ENCODE results near the gene TLK2. TPM values are rescaled to one million over a fixed set of nuclear protein-coding genes. Genes with fewer than 3 reads are reported as not detected.

The TLK2 gene
- polyA plus RNA-seq, 2 of the 4 experiments (the other 2 are of a cell fraction): 30.4 to 68.7 TPM

DNA sequence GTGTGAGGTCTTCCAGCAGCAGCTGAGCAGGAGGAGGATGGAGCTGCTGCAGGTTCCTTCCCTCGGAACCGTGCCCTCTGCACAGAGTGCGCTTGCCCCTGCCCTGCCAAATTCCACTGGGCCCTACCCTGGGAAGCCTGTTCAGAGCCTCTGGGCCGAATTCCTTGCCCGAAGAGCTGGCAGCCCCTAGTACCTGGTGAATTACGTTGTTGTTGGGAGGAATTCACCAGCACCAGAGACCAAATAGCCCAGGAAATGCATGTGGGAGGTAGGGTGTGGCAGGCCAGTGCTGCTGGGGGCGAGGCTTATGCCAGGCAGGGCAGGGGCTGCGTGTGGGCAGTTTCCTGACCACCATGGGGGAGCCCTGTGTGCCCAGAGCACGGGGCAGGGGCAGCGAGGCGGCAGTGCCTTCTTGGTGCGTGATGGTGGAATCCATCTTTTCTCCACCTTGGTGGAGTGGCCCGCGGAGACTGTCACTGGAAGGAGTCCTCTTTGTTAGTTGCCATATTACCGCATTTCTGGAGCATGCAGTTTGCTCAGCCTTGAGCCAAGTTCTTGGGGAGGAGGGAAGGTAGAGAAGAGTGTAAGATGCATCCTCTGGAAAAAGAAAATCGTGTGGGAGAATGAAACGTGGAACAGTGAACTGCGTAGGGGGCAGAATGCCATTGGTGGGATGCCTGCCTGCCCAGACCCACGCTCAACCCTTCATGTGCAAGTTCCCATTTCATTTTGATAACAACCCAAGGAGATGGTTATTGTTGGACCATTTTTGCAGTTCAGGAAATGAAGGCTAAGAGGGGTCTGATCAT, 151.1 kb downstream of the TLK2 start:
- H3K27ac ChIP-seq: peak overlapping the region in 1 of 2 experiments; percentile 97; a peak in 5 of 6 replicates
- H3K4me1 ChIP-seq: peaks cover 43% of the 10 kb centered on the region
- FAIRE-seq (no peak), DNase-seq (ENCODE audit: low read depth in 1 of 2, low spot score in 1 of 2) (no peak), ATAC-seq (no peak)
- H3K4me2 ChIP-seq: peak overlapping the region; percentile 95
- ChIA-PET POLR2A (no interaction called here), CTCF (interaction anchor here (1.0 to 1.4 kb wide), 4 partner anchors 11 to 77 kb away, joined by 3 read pairs; no protein-coding TSS in a partner anchor)
- no peak overlapping the region for H3K4me3 ChIP-seq
- TF ChIP-seq, protein P1, sequence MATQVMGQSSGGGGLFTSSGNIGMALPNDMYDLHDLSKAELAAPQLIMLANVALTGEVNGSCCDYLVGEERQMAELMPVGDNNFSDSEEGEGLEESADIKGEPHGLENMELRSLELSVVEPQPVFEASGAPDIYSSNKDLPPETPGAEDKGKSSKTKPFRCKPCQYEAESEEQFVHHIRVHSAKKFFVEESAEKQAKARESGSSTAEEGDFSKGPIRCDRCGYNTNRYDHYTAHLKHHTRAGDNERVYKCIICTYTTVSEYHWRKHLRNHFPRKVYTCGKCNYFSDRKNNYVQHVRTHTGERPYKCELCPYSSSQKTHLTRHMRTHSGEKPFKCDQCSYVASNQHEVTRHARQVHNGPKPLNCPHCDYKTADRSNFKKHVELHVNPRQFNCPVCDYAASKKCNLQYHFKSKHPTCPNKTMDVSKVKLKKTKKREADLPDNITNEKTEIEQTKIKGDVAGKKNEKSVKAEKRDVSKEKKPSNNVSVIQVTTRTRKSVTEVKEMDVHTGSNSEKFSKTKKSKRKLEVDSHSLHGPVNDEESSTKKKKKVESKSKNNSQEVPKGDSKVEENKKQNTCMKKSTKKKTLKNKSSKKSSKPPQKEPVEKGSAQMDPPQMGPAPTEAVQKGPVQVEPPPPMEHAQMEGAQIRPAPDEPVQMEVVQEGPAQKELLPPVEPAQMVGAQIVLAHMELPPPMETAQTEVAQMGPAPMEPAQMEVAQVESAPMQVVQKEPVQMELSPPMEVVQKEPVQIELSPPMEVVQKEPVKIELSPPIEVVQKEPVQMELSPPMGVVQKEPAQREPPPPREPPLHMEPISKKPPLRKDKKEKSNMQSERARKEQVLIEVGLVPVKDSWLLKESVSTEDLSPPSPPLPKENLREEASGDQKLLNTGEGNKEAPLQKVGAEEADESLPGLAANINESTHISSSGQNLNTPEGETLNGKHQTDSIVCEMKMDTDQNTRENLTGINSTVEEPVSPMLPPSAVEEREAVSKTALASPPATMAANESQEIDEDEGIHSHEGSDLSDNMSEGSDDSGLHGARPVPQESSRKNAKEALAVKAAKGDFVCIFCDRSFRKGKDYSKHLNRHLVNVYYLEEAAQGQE (IDR thresholded peaks at IDR 0.05): no peak
- TF ChIP-seq HEYL (CRISPR knock-in tag; IDR thresholded peaks at IDR 0.05) (no peak), RARB (CRISPR knock-in tag; IDR thresholded peaks at IDR 0.05) (no peak), FOXS1 (CRISPR knock-in tag; IDR thresholded peaks at IDR 0.05) (no peak), RFX5 (IDR thresholded peaks at IDR 0.05) (no peak), MAFK (IDR thresholded peaks at IDR 0.05; ENCODE audit: partially characterized antibody) (no peak), SMC3 (IDR thresholded peaks at IDR 0.05) (no peak), CEBPB (IDR thresholded peaks at IDR 0.05) (no peak), ZFP36 (IDR thresholded peaks at IDR 0.05; ENCODE audit: borderline replicate concordance, partially characterized antibody) (no peak)
- TF ChIP-seq, protein P2, sequence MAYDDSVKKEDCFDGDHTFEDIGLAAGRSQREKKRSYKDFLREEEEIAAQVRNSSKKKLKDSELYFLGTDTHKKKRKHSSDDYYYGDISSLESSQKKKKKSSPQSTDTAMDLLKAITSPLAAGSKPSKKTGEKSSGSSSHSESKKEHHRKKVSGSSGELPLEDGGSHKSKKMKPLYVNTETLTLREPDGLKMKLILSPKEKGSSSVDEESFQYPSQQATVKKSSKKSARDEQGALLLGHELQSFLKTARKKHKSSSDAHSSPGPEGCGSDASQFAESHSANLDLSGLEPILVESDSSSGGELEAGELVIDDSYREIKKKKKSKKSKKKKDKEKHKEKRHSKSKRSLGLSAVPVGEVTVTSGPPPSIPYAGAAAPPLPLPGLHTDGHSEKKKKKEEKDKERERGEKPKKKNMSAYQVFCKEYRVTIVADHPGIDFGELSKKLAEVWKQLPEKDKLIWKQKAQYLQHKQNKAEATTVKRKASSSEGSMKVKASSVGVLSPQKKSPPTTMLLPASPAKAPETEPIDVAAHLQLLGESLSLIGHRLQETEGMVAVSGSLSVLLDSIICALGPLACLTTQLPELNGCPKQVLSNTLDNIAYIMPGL (CRISPR knock-in tag; IDR thresholded peaks at IDR 0.05; ENCODE audit: borderline replicate concordance): no peak
- TF ChIP-seq, protein P3, sequence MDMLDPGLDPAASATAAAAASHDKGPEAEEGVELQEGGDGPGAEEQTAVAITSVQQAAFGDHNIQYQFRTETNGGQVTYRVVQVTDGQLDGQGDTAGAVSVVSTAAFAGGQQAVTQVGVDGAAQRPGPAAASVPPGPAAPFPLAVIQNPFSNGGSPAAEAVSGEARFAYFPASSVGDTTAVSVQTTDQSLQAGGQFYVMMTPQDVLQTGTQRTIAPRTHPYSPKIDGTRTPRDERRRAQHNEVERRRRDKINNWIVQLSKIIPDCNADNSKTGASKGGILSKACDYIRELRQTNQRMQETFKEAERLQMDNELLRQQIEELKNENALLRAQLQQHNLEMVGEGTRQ (IDR thresholded peaks at IDR 0.05): no peak
- no peaks in the 10 kb centered on the region for H3K9me3 ChIP-seq
- WGBS (ENCODE audit: missing lambda C conversion rate): 92% methylated on average over 18 of the region's 19 CpGs

DNA sequence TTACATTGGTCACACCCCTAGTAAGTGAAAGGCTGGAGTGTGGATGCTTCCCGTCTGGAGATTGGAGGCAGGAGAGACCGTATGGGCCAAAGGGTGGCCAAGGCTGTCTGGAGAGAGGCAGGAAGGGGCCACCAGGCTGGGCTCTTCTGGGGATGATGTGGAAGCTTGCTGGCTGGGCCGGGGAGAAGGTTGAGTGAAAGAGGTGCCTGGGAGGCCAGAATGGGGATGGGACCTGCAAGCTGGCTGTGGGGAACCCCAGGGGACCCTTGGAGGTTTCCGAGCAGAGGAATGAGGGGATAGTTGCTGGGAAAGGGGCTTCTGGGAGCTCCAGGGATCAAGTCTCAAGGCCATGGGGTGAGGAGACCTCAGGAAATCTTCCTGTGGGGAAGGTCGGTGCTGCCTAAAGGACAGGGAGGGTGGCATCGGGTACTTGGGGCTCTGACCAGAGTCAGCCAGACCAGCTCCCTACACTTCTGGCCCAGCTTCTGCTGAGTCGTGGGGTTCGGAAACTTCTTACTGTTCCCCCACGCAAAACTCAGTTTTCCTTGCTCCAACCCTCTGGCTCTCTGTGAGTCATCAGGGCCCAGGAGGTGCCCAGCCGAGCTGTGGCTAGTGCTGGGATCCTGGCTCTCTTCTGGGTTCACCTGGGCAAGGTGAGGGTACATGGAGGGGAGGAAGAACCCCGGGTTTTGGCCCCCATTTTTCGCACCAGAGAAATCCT, 151.9 kb downstream of the TLK2 start:
- ATAC-seq (no peak), DNase-seq (ENCODE audit: low read depth in 1 of 2, low spot score in 1 of 2) (no peak), FAIRE-seq (no peak)
- H3K4me2 ChIP-seq: peak overlapping the region; percentile 95
- peaks cover 43% of the 10 kb centered on the region for H3K4me1 ChIP-seq
- peak; percentile 48 for TF ChIP-seq MAFK (IDR thresholded peaks at IDR 0.05; ENCODE audit: partially characterized antibody)
- no peak for TF ChIP-seq EP300 (IDR thresholded peaks at IDR 0.05)
- TF ChIP-seq FOSL2 (IDR thresholded peaks at IDR 0.05): no peak
- 0 out of 2 replicates have a peak, but pooled peaks have one; percentile 7 for TF ChIP-seq FOSL2 (CRISPR knock-in tag; IDR thresholded peaks at IDR 0.05)
- peak overlapping the region in 1 of 2 experiments; percentile 69; a peak in 3 of 6 replicates for H3K27ac ChIP-seq
- CTCF ChIA-PET: interaction anchor here (1.1 to 1.4 kb wide), 2 partner anchors 41 to 78 kb away, joined by 3 read pairs; no protein-coding TSS in a partner anchor
- H3K4me3 ChIP-seq: no peak overlapping the region
- 74% methylated on average over 12 of the region's 12 CpGs for WGBS (ENCODE audit: missing lambda C conversion rate)
- no peaks in the 10 kb centered on the region for H3K9me3 ChIP-seq
- POLR2A ChIA-PET: no interaction called here
